ENCODE data around the gene OR5K4.
"Not testable (repeated sequence)": the region's sequence is repeated elsewhere in the genome, so short reads cannot be mapped to it uniquely, and the experiment has no call there.

Gene OR5K4

GRCh38 chr3:98371186-98371585, 17.5 kb downstream of the OR5K4 start:
- no peak for DNase-seq (ENCODE audit: low read depth)

- DNase-seq (ENCODE audit: low read depth), result no peak
Observed at GRCh38 chr3:98371853-98372252, 18.2 kb downstream of the OR5K4 start.

GRCh38 chr3:98372445-98372844, 18.8 kb downstream of the OR5K4 start:
- DNase-seq (ENCODE audit: low read depth), result no peak

- DNase-seq (ENCODE audit: low read depth), result no peak
Observed at GRCh38 chr3:98376631-98377030, 23.0 kb downstream of the OR5K4 start.

- DNase-seq (ENCODE audit: low read depth), result no peak
Observed at GRCh38 chr3:98388147-98388546, 34.5 kb downstream of the OR5K4 start.

- DNase-seq (ENCODE audit: low read depth), result no peak
Observed at GRCh38 chr3:98390366-98390765, 36.7 kb downstream of the OR5K4 start, which contains the start of gene OR5K3. OR5K3 (plus strand) TSS chr3:98390666; CDS start chr3:98390666, 0 bp downstream.

- DNase-seq (ENCODE audit: low read depth), result no peak
Observed at GRCh38 chr3:98395101-98395500, 41.4 kb downstream of the OR5K4 start.

- DNase-seq (ENCODE audit: low read depth), result not testable (repeated sequence)
Observed at GRCh38 chr3:98396482-98396881, 42.8 kb downstream of the OR5K4 start.

- no peak for DNase-seq (ENCODE audit: low read depth)
Observed at GRCh38 chr3:98398513-98398912, 44.9 kb downstream of the OR5K4 start.

- no peak for DNase-seq (ENCODE audit: low read depth)
Observed at GRCh38 chr3:98402507-98402906, 48.9 kb downstream of the OR5K4 start.

GRCh38 chr3:98404010-98404409, 50.4 kb downstream of the OR5K4 start:
- no peak for DNase-seq (ENCODE audit: low read depth)
